GM21737 (cell line): ENCODE results near the gene MAP7D1.
"Not testable (repeated sequence)": the region's sequence is repeated elsewhere in the genome, so short reads cannot be mapped to it uniquely, and the experiment has no call there.

Experiments used
- ATAC-seq: cut with Tn5 transposase; IDR thresholded peaks from one replicate; pipeline ENCODE4 v1.9.1; 2021; ENCODE audit warnings: mild to moderate bottlenecking, moderate library complexity; ENCODE audit not compliant: unreplicated experiment

MAP7D1 gene

DNA sequence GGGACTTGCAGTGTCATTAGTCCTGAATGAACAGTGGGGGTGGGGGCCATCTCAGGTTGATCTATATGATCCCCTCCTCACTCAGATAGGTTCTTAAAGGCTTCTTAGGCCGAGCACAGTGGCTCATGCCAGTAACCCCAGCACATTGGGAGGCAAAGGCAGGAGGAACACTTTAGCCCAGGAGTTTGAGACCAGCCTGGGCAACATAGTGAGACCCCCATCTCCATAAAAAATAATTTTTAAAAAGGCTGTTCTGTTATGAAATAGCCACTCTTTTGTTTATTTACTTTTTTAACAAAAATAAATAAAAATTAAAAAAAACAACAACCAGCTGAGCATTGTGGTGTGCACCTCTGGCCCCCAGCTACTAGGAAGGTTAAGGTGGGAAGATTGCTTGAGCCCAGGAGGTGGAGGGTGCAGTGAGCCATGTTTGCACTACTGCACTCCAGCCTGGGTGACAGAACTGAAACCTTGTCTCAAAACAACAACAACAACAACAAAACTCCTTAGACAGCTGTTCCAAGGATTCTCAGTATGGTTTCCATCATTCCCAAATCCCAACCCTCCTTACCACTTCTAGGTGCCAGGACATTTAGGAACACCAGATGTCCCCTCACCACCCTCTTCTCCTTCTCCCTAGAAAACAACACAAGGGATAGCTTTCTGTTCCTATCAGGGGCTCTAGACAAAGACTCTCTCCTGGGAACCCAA lies 4.7 kb upstream of the MAP7D1 start:
- ATAC-seq: no peak

DNA sequence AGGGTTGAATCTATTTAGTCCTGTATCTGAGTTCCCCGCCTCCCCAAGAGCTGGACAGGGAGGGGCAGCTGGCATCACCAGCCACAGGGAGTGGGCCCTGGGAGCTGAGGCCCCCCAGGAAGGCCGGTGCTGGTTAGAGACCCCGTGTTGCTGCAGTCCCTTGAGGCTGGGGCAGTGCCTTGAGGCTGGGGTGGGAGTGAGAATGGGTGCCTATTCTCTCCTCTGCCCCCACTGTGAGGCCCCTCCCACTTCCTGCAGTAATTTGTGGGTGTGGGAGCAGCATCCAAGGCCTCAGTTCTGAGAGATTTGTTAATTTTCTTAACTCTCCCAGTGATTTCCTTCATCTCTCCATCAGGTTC lies 4.1 kb upstream of the MAP7D1 start:
- no peak for ATAC-seq

DNA sequence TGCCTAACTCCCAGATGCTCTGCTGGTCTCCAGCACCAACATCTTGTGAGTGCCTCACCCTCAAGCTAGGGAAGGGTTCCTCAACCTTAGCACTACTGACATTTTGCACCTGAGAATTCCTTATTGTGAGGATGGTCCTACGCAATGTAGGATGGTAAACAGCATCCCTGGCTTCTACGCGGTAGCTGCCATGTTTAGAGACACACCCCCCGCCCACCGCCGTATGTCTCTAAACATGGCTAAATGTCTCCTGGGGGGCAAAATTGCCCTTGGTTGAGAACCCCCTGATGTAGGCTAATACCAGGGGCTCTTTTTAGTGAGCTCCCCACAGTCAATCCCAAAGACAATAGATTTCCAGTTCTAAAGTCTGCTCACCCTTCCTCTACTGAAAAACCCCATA lies 2.5 kb upstream of the MAP7D1 start:
- no peak for ATAC-seq

DNA sequence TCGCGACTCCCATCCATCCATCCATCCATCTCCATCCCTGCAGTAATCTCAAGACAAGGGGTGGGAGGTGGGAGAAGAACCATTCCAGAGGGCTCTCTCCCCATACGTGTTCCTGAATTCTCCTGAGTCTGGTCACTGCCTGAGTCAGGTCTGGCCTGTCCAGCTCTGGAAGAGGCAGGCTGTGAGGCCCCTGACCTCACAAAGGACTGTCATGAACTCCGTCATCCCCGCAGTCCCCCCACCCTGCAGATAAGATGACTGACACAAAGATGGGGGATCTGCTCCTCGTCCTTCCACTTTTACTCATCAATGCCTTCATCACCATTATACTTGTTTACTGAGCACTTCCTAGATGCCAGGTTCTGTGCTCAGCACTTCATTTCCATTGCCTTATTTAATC lies 1.6 kb upstream of the MAP7D1 start:
- no peak for ATAC-seq

DNA sequence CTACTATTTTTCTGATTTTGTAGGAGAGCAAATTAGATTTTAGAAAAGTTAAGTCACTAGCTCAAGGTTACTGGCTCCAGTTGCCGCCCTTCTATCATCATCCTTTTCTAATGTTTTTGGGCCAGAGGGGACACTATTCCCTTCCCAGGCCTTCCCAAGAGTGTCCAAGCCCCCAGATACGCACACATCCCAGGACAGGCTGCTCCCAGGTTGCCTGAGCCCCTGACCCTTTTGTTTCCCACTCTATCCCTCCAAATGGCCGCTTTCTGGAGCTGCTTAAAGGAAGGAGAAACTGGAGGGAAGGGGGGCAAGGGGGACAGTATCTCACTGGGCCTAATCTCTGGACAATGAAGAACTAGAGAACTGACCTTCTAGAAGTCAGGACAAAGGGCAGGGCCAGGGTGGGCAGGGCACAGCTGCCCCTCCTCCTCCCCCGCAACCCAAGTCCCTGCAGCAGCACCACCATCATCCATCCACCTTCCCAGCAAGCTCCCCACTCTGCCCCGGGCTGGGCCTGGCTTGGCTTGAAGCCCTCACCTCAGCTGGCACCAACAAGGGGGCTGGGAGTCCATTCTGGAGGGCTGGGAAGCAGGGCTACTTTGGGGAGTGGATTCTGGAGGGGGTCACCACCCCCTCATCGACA lies 1.1 kb upstream of the MAP7D1 start:
- ATAC-seq: no peak

DNA sequence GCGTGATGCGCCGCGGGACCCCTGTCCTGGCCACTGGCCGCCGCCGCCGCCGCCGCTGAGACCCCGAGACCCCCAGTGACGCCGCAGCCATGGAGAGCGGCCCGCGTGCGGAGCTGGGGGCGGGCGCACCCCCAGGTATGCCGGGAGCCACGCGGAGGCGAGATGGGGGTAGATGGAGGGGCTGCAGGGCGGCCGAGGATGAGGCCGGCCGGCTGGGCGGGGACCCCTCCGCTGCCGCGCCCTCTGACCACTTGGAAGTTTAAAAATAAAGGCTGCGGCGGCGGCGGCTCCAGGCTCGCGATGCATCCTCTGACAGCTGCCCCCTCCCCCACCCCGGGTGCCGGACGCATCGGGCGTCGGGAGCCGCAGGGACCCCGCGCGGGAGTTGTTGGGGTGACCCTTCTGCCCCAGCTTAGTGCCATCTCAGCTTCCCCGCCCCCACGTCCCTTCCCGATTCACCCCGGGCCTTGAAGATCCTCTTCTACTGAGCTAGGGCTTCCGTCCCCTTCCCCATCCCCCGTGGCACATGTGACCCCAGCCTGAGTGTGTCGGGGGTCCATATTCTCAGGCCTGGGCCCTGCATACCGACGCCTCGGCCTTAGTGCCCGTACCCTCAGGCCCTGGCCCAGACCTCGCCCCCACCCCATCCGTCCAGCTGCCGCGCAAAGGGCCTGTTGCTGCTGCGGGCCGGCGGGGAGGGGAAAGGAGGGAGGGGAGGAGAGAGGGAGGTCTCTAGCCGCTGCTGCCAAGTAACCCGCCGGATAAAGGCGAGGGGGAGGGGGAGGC lies 562 bp downstream of the MAP7D1 start:
- ATAC-seq: no peak

DNA sequence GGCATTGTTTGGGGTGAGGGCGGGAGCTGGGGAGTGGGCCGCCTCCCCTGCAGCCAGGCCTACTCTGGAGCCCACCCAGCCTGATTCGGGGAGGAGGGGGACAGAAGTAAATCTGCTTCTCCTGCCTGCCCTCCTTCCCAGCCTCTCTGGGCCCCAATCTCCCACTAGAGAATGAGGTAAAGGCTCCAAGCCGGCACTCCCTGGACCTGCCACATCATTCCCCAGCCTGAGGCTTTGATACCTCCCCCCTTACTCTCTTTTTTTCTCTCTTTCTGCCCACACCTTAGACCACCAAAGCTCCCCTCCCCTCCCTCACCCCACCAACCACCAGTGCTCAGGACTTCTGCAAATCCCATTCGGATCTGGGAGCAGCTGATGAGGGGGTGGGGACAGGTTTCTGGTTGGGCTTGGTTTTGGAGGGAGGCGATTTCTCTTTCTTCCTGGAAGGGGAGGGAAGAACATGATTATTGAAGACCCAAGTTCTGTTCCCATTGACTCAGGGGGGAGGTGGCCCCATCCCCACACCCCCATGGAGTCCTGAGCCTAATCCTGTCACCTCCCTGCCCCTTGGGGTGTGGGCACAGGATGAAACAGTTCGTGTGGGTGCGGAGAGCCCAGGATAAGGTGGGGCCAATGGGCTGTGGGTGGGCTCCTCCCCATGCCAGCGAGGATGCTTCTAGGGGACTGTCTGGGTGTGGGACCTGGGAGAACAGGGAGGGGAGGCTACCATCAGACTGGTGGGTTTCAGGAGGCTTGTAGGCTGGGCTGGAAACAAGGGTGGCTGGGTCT lies 1.3 kb downstream of the MAP7D1 start:
- no peak for ATAC-seq

DNA sequence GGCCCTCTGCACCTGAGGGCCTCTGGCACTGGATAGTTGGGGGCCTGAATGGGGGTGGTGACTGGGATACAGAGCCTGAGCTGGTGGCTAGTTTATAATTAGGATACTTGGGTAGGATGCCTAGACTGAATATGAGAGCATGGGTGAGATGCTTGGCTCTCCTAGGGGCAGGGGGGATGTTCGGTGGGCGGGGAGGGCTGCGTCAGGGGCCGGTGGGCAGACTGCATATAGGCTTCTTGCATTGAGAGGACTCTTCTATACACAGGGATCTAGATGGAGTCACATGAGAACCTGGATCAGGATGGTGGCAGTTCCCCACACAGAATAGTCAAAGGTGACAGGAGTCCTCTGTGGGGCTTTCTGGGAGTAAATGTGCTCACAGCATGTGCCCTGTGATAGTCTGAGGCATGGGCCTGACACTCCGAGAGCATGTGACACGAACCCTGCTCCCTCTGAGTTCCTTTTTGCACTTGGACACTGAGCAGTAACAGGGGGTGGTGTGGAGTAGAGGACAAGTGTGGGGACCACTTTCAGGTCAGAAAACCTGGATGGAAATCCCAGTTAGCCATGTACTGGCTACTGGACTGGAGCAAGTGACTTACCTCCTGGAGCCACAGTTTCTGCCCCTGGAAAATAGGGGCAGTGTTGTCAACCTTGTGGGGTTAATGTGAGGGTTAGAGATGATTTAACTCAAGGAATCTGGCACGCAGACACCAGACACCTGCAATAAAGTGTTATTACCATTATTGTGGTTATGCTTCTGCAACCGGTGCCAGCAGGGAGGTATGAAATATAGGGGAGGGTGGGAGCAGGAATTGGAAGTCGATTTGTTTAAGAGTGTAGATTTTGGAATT lies 2.2 kb downstream of the MAP7D1 start:
- ATAC-seq: no peak

DNA sequence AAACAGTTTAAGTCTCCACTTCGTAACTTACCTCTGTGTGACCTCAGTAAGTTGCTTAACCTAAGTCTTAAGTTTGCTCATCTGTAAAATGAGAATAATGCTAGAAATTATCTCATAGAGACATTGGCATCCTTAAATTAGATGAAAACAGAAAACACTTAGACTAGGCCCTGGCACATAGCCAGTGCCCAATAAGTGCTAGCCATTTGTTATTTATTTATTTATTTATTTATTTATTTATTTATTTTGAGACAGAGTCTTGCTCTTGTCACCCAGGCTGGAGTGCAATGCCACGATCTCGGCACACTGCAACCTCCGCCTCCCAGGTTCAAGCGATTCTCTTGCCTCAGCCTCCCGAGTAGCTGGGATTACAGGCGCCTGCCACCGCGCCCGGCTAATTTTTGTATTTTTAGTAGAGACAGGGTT lies 2.9 kb downstream of the MAP7D1 start:
- not testable (repeated sequence) for ATAC-seq

DNA sequence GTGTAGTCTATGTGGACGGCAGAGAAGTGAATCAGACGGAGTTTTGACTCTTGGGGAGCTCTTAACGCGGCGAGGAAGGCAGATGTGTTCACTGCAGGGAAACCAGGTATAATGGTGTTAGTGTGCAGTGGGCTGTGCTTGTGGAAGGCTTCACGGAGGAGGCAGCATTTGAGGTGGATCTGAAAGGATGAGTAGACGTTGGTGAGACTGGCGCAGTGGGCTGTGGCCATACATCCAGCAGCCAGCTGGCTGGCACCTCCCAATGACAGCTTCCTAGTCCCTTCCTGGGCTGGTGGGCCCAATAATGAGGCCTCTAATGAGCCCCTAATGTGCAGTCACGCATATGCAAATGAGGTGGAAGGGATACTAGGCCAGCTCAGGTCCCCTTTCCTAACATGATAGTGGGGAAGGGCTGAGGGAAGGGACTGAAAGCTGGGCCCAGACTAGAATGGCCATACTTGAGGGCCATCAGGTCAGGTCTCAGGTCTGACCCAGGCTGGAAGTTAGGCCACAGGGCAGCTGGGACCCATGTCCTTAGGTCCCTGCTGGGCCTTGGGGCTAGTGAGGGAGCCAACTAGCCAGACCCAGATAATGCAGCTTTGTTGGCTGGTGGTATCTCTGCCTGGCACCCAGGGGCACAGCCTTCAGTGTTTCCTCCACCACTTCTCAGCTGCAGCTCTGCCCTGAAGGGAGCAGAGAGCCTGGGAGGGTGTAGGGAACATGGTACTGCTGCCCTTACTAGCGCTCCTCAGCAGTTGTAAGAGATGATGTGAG lies 3.8 kb downstream of the MAP7D1 start:
- no peak for ATAC-seq

DNA sequence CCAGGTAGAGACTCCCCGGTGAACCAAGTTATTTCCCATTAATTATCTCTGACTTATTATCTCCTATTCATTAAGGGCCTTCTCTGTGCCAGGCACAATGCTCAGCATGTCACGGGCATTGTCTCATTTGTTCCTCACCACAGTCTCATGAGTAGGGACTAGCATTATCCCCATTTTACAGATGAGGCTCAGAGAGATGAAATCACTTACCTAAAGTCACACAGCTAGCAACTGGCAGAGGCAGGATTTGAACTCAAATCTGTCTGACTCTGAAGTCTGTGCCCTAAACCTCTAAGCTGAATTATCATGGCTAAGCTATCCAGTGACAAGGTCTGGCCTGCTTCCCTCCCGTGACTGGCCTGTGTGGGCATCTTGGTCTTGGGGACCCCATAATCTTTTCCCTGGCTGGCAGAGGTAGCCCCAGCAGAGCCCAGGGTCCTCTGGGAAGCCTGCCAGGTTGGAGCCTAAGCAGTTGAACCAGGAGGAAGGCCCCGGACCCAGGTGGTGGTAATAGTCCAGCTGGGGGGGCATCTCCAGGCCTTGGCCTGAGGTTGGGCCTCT lies 4.5 kb downstream of the MAP7D1 start:
- ATAC-seq: no peak

DNA sequence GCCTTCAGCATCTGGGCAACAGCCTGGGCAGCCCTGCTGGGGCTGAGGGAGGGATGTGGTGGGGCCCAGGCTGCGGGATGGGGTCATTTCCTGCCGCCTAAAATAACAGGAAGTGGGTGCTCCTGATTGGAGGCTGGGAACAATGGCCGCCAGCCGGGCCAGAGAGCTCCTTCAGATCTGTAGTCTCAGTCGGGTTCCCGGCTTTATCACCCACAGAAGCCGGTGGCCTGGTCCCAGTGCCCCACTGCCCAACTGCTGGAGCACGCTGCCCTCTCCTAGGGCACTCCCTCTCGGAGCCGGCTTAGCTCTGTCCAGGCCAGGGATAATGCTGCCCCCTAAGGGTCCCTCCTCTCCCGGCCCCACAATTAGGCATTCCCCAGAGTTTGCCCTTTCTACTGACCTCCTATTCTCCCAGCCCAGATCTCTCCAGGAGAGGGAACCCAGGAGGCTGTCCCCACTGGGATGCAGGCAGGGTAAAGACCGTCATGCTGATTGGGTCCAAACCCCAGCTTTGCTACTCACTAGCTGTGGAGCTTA lies 5.1 kb downstream of the MAP7D1 start:
- no peak for ATAC-seq

DNA sequence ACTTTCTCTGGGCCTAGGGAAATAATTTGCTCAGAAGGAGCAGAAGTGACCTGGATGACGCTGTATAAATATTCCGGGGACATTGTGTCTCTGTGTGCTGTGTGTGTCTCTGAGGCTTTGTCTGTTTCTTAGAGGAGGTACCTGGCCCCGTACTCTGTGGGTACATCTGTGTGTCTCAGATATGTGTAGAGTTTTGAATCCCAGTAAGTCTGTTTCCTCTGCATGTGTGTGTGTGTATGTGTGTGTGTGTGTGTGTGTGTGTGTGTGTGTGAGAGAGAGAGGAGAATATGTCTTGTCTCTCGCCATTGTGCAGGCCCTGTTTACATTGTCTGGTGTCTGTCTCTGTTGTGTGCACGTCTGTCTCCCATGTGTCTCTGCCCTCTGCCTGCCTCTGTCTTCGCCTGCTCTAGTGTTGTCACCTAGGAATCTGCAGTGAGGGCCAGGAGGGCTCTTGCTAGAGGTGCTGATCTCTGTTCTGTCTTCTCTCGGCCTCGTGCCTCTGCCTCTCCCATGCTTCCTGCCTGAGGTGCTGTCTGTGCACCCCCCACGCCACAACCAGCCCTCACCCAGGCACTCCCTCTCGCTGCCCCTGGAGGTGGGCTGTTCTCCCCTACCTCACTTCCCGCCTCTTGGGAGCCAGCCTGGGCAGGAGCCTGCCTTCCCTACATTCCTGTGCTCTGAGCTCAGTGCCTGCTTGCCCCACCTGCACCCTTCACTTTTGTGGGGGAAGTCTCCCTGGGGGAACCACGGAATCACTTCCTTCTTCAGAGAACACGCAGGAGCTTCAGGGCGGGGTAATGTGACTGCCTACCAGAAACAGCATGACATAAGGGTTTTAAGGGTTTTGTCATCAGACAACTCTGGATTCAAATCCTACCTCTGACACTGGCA lies 5.9 kb downstream of the MAP7D1 start:
- no peak for ATAC-seq

DNA sequence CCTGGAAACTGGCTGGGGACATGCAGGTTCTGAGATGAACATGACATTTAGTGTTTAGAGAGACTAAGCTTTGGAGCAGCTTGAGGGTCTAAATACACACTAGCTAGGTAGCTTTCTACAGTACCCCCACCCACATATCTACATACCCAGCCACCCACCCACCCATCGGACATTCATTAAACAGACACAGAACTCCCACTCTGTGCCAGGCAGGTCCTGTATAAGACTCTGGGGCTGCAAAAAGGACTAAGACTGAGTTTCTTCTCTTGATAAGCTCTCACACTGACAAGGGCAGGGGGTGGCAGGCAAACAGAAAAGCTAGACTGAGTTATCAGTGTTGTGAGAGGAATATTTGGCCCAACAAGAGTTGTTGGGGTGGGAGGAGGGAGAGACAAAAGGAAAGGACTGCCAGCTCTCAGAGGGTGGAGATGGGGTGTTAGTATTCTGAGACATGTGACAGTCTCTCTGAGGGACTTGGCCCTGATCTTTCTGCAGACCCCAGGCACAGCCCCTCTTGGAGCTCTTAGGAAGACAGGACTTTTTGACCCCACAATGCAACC lies 6.8 kb downstream of the MAP7D1 start:
- ATAC-seq: no peak

DNA sequence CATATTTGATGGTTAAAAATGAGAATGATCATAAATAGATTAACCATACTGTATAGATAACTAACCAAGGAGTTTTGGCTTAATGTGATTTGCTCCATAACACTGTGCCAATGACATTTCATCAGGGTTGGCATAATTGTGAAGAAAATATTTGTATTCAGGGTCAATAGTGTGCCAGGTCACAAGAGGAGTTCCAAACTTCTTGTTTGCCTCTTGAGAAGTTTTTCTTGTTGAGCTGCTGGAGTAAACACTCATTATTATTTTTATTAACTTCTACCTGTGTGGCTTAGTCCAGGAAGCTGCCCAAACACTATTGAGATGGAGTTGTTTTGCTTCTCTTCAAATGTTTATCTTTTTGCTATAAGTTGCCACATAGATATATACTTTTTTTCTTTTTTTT lies 7.5 kb downstream of the MAP7D1 start:
- ATAC-seq: no peak

DNA sequence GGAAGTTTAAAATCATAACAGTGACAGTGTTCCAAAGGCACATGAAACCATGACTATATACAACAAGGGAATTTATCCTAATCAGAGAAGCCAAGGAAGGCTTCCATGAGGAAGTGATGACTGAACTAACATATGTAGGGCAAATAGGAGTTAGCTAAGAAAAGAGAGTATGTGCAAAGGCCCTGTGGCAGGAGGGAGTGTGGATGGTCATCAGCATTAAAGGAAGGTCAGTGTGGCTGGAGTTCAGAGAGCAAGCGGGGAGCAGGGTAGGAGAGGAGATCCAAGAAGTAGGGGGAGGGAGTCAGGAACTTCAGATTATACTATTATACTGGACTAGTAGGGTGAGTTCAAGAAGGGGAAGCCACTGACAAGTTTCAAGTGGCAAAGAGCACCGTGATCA lies 8.4 kb downstream of the MAP7D1 start:
- ATAC-seq: no peak

DNA sequence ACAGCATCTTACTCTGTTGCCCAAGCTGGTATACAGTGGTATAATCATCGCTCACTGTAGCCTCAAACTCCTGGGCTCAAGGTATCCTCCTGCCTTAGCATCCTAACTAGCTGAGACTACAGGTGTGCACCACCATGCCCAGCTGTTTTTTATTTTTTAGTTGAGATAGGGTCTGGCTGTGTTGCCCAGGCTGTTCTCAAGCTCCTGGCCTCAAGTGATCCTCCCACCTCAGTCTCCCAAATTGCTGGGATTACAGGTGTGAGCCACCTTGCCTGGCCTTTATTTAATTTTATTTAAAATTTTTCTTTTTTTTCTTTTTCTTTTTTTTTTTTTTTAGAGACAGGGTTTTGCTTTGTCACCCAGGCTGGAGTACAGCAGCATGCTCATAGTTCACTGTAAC lies 9.2 kb downstream of the MAP7D1 start:
- no peak for ATAC-seq

DNA sequence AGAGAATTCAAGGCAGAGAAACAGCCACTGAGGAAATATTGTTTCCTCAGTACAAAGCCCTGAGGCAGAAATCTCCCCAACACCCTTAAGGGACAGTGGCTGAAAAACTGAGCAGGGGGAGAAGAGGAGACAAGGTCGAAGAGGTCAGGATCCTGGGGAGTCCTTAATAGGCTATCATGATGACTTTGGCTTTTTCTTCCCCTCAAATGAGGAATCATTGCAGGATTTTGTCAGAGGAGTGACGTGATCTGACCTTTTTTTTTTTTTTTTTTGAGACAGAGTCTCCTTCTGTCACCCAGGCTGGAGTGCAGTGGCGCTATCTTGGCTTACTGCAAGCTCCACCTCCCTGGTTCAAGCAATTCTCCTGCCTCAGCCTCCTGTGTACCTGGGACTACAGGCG lies 10.2 kb downstream of the MAP7D1 start:
- no peak for ATAC-seq
